Putamen (tissue), 1 donor: ENCODE measurements around the gene NAB1.
"Not testable (repeated sequence)": the region's sequence is repeated elsewhere in the genome, so short reads cannot be mapped to it uniquely, and the experiment has no call there.

Experiments
- DNase-seq: peaks from one replicate; pipeline ENCODE4 v3.0.0-alpha.2; 2016; ENCODE audit warnings: low spot score

NAB1 gene

GRCh38 chr2:190649035-190649797, at the start of gene NAB1:
NAB1 (plus strand) TSS chr2:190649083; CDS start chr2:190659177, 10,094 bp downstream.
- DNase-seq = peak; percentile 56

- no peak for DNase-seq
These were observed 49.2 kb upstream of the NAB1 start for GRCh38 chr2:190599546-190600220.

DNA sequence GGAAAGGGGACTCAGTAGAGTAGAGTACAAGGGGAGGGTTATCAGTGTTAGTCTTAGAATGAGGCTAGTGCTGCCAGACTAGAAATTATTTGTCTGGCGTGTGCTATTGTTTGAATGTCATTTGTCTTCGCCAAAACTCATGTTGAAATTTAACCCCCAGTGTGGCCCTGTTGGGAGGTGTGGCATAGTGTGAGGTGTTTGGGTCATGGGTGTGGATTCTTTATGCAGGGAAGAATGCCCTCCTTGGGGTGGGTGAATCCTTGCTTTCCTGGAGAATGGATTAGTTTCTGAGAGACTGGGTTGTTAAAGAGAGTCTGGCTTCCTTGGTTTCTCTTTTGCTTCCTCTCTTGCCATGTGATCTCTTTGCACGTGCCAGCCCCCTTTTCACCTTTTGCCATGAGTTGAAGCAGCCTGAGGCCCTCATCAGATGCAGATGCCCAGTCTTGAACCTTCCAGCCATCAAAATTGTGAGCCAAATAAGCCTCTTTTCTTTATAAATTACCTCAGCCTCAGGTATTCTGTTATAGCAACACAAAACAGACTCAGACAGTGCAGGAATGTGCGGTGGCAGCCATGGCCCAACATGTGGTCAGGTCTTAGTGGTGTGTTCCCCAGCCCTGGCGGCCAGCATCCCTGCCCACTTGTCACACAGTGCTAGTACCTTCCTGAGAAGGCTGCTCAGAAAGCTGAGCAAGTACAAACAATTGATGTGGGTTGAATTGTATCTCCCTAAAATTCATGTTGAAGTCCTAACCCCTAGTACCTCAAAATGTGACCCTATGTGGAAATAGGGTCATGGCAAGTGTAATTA, 48.4 kb upstream of the NAB1 start:
- no peak for DNase-seq

GRCh38 chr2:190603374-190603773, 45.5 kb upstream of the NAB1 start:
- peak; percentile 90 for DNase-seq

DNA sequence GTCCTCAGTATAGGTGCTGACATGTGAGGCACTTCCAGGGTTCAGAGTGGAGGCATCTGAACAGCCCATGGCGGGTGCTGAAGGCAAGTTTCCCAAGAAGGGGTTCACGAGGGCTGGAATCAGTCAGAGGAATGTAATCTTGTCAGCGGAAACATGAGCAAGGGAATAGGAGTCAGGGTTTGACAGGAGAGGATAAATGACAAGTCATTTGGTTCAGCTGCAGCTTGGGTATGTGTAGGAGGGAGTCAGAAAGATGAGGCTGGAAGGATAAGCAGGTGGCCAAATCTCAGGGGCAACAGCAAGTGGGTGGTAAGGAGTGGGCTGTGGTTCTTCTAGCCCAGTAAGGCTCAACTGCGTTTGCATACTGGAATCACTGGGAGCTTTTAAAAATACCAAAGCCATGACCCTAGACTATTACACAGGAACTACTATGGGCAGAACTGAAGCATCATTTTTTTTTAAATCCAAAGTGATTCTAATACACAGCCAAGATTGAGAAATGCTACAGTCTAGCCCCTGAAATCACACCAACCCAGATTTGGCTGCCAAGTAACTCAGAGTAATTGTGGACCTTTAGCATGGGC, 41.8 kb upstream of the NAB1 start:
- no peak for DNase-seq

DNA sequence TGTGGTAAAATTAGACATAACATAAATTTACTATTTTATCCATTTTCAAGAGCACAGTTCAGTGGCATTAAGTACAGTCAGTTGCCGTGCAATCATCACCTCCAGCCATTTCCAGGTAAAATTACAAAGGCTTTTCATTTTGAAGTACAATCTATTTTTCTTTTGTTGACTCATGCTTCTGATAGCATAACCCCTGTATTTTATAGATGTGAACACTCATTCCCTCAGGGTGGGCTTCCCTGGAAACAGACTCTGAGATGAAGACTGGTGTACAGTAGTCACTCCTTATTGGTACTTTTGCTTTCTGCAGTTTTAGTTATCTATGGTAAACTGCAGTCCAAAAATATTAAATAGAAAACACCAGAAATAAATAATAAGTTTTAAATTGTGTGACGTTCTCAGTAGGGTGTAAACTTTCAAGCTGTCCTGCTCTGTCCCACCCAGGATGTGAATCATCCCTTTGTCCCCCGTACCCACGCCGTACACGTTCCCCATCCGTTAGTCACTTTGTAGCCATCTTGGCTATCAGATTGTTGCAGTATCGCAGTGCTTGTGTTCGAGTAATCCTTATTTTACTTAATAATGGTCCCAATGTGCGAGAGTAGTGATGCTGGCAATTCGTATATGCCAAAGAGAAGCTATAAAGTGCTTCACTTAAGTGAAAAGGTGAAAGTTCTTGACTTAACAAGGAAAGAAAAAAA, 41.1 kb upstream of the NAB1 start:
- DNase-seq = no peak

GRCh38 chr2:190608863-190609262, 40.0 kb upstream of the NAB1 start:
- not testable (repeated sequence) for DNase-seq

- DNase-seq = not testable (repeated sequence)
These were observed 39.5 kb upstream of the NAB1 start for GRCh38 chr2:190609397-190609796.

GRCh38 chr2:190610528-190610927, 38.4 kb upstream of the NAB1 start:
- DNase-seq = not testable (repeated sequence)

- DNase-seq = no peak
These were observed 33.2 kb upstream of the NAB1 start for GRCh38 chr2:190615555-190616200.

DNA sequence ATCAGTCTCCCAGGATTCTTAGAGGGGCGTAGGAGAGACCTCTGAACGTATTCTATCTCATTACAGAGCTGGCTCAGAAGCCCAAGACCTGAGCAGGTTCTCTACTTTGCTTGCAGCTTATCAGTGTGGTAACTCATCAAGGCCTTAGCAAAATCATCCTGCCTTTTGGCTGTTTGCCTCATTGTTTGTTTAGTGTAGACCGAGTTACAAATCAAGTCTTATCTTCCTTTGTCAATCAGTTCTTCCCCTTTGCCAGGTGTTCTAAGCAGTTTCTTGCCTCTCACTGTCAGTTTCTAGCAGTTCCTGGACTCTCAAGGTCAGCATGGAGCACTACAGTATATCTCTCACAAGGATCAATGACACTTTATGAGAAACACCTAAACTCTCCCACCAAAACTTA, 30.9 kb upstream of the NAB1 start:
- DNase-seq = no peak

- no peak for DNase-seq
These were observed 23.2 kb upstream of the NAB1 start for GRCh38 chr2:190625691-190626090.

DNA sequence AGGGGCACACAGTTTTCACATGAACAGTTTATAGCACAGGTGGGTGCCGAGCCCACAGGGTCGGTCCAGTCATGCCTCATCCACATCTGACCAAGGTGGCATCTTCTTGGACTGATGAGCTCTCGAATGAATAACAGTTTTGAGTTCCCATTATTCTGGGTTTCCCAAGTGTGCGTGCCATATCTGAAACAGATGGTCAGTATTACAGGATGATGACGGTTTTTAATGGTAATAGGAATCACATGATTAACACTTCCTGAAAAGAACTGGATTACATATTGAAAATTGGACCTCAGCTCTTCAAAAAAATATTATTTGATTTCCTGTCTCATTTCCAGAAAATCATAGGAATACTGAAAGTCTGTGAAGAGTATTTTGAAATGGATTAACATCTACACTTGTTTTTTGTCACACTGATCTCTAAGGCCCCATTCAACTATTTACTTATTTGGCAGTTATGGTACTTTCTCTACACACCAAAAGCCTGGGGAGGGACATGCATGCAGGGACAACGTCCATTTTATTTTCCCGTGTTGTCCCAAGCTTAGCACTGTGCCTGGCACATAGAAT, 22.2 kb upstream of the NAB1 start:
- DNase-seq = no peak

- no peak for DNase-seq
These were observed 21.2 kb upstream of the NAB1 start for GRCh38 chr2:190627448-190628412.

DNA sequence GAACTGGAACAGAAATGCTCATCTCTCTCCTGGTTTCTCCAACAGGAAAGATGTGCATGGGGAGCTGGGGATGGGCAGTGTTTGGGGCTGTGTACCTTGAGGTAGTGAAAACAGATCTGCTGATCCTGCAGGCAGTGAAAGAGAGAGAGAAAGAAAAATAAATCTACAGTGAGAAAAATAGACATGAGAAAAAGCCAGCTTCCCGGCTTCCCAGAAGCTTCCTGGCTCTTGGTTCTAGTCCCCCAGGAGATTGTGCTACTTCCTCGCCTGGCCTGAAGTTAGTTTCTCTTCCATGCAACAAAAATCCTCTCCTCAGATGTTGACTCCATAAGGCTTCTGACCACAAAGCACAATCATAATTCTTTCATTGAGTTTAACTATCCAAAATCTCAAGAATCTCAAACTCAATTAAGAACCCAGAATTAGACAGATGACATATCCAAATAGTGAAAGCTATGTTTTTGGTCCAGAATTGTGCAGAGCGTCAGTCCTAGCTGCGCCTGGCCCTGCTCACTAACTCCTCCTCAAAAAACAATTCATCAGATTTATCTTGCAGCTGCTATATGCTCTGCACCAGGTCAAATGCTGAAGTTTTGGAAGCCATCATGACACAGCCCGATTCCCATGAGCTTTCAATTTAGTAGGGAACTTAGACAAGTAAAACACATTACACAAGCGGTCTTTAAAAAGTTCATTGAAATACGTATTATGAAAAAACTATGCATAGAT, 20.1 kb upstream of the NAB1 start:
- no peak for DNase-seq

GRCh38 chr2:190634381-190634780, 14.5 kb upstream of the NAB1 start:
- DNase-seq = no peak

DNA sequence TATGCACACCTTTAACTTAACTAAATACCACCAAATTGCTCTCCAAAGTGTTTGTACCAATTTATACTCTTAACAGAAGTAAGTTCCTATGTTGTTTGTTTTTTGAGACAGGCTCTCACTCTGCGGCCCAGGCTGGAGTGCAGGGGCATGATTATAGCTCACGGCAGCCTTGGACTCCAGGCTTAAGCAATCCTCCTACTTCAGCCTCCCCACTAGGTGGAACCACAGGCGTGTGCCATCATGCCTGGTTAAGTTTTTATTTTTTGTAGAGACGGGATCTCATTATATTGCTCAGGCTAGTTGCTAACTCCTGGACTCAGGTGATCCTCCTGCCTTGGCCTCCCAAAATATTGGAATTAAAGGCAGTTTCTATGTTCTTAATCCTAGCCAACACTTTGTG, 13.1 kb upstream of the NAB1 start:
- no peak for DNase-seq

DNA sequence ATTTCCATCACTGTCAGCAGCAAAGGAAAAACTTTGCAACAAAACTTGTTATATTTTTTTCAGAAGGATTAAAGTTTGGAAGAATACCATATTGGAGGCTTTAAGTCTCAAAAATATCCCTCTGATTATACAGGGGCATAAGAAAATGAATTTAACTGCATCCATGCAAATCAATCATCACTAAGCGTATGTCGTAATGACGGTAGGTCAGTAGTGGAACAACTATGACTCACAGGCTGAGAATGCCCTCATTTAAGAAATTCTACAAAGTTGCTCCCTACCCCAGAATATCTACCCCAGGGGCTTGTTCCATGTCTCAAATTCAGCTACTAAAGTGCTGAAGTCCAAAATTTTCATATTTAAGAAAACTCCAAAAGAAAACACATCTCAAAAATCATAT, 12.5 kb upstream of the NAB1 start:
- no peak for DNase-seq

- no peak for DNase-seq
These were observed 11.6 kb upstream of the NAB1 start for GRCh38 chr2:190637281-190637734.
